ENCODE measurements around the gene MYO5C.

Gene MYO5C, protein sequence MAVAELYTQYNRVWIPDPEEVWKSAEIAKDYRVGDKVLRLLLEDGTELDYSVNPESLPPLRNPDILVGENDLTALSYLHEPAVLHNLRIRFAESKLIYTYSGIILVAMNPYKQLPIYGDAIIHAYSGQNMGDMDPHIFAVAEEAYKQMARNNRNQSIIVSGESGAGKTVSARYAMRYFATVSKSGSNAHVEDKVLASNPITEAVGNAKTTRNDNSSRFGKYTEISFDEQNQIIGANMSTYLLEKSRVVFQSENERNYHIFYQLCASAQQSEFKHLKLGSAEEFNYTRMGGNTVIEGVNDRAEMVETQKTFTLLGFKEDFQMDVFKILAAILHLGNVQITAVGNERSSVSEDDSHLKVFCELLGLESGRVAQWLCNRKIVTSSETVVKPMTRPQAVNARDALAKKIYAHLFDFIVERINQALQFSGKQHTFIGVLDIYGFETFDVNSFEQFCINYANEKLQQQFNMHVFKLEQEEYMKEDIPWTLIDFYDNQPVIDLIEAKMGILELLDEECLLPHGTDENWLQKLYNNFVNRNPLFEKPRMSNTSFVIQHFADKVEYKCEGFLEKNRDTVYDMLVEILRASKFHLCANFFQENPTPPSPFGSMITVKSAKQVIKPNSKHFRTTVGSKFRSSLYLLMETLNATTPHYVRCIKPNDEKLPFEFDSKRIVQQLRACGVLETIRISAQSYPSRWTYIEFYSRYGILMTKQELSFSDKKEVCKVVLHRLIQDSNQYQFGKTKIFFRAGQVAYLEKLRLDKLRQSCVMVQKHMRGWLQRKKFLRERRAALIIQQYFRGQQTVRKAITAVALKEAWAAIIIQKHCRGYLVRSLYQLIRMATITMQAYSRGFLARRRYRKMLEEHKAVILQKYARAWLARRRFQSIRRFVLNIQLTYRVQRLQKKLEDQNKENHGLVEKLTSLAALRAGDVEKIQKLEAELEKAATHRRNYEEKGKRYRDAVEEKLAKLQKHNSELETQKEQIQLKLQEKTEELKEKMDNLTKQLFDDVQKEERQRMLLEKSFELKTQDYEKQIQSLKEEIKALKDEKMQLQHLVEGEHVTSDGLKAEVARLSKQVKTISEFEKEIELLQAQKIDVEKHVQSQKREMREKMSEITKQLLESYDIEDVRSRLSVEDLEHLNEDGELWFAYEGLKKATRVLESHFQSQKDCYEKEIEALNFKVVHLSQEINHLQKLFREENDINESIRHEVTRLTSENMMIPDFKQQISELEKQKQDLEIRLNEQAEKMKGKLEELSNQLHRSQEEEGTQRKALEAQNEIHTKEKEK (N-terminal part only)

DNA sequence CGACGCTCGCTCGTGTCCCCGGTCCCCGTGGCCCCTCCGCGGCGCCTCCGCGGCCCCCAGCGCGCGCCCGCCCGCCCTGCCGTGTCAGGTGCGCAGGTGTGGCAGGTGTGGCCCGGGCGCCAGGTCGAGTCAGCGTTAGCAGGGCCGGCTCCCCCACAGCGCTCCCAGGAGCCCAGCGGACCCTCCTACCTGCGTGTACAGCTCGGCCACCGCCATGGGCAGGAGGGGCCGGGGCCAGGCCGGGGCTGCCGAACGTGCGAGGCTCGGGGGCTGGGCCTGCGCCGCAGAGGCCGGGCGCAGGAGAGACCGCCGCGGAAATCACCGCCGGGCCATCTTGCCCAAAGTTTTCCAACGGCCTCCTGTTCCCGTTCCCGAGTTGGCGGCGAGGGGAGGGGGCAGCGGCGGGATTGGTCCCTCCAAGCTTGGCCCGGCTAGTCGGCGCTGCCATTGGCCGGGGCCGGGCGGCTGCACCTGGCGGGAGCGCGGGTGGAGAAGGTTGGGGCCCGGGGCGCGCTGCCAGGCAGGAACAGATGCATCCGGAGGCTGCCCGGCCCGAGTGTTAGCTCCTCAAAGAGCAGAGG lies at the start of gene MYO5C:
MYO5C (minus strand) TSS at position 384 of the 581 bp plus-strand sequence; CDS start at position 216, 168 bp downstream.
- DNase-seq = no peak

DNA sequence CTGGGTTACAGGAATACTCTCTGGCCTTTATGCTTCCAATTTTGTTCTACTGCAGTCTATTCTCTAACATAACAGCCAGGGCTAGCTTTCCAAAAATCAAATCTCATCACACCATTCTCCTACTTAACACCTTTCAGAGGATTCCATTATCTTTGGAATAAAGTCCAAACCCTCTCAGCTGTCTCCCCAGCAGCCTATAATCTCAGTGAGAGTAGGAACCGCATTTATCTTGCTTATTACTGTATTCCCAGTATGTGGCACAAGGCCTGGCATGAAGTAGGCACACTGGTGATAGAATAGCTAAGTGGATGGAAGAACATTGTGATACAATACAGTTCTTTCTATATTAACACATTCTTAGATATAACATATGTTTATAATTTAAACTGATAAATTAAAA lies 49.0 kb upstream of the MYO5C start:
- DNase-seq = no peak

DNA sequence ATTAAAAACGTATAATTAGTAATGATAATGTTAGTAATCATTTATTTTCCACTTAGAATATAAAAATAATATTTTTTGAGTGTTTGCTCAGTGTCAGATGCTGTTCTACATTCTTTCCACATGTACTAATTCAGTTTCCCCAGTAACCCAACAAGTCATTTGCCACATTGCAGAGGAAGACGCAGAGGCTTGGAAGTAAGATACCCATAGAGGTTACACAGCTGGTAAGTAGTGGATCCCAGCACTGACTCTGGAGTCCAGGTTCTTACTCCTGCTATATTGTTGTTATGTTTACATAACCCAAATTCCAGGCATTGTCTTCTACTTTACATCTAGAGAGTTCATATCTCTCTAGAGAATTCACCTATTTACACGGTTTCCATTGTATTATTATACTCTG lies 48.2 kb upstream of the MYO5C start:
- DNase-seq = no peak

DNA sequence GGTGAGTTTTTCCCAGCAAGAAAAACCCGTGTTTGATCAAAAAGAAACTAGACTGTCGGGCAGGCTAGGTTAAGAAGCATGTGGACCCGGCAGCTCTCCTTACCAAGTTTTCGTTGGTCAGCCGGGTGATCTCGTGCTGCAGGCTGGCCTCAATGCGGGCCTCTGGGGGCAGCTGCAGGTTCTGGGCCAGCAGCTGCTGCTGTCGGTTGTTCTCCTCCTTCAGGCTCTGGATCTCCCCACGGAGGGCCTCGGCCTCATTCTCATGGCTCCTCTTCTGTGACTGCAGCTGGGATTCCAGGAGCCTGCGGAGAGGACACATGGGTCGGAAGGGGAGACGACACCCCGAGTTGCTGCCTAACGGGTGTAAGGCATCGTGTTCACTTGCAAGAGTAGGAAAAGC lies 44.5 kb upstream of the MYO5C start:
- DNase-seq = no peak

DNA sequence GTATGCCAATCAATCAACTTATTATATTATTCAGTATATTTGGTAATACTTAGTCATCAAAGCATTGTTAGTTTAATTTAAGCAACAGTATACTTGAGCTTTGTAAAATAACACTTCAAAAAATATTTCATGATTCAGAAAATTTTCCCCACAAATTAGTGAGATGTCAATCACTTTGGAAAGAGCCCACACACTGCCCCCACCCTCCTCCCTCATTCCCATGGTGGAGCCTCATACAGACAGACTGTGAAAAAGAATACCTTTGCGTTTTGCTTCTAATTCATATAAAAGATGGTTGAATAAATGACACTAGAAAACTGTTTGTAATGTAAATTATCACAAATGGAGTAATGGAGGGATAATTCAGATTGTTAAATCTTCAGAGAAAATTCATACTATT lies 43.3 kb upstream of the MYO5C start:
- no peak for DNase-seq

DNA sequence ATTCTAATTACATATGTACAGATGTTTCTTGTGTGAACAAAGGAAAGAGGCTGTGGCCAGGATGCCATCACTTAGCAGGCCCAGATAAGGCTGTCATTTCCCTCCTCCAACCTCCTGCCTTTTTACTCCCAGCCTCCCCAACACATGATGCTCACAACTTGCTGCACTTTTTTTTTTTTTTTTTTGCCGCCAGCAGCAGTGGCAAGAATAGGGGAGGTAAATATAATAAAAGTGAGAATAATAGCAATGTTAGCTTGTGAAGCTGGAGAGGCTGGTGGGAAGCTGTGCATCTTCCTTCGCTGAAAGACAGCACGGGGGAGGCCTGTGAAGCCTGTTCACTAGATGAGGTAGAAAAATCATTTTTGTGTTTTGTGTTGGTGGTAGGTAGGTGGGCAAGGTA lies 42.5 kb upstream of the MYO5C start:
- no peak for DNase-seq

DNA sequence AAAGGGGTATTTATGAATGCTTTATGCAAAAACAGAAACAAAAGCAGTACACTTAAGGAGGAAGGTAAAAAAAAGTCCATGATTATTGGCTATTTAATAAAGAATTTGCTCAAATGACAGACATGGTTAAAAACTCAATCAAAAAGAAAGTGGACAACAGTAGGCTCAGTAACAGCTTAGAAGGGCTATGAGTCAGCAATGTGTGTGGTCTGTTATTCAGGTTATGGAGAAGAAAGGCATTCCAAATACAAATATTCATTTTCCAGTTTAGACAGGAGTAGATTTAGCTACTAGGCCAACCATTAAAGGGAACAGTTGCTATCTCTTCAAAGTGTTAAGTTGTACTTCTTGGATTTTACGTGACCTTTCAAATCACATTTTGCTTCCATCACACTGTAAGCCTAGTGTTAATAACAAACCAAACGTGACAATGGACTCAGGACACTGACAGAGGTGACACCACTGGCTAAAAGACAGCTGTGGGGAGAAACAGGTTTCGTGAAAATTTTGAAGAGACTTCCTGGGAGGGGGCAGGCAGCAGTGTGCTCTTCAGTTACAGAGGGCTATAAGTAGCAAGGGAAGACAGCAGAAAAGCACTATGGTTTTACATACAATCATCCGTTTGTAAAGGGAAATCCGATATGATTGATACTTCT lies 41.7 kb upstream of the MYO5C start:
- DNase-seq = no peak

DNA sequence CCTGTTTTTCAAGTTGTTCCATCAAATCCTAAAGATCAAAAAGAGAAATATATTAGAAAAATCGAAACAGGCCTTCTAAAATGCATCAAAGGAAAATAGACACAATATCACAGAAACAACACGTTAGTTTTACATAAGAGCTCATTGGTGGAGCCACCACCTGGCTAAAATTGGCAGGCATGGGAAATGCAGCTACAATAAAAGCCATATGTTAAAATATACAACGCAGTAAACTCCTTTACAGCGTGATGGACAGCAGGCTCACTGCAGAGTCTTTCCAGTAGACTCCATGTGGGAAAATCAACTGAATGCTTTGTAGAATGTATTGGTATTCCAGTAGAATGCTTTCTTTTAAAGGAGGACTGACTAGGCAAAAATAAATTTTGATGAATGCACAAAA lies 40.9 kb upstream of the MYO5C start:
- DNase-seq = no peak

DNA sequence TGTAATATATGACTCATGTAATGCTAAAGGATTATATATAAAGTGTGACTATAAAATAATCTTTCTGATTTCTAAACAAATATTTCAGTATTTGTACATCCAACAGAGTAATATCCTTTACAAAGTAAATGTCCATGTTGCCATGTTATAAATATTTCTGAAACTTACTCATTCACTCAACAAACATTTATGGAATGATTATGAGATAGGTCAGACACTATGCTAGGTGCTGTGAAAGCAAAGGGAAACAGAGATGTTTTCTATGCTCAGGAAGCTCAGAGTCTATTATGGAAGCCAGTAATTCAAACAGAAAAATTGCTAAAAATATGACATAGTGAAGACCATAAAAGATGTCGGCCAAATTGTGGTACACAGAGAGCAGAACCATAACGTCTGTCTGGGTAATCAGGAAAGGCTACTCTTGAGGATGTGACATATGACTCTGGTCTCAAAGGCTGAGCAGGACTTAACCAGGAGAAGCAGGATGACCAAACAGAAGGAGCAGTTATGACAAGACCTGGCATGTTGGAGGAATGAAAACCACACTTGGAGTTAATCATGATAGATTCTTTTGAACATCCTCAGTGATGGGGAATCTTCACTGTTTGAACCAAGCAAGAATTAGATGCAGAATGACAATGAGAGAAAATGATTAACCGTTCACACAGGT lies 39.0 kb upstream of the MYO5C start:
- DNase-seq = no peak

DNA sequence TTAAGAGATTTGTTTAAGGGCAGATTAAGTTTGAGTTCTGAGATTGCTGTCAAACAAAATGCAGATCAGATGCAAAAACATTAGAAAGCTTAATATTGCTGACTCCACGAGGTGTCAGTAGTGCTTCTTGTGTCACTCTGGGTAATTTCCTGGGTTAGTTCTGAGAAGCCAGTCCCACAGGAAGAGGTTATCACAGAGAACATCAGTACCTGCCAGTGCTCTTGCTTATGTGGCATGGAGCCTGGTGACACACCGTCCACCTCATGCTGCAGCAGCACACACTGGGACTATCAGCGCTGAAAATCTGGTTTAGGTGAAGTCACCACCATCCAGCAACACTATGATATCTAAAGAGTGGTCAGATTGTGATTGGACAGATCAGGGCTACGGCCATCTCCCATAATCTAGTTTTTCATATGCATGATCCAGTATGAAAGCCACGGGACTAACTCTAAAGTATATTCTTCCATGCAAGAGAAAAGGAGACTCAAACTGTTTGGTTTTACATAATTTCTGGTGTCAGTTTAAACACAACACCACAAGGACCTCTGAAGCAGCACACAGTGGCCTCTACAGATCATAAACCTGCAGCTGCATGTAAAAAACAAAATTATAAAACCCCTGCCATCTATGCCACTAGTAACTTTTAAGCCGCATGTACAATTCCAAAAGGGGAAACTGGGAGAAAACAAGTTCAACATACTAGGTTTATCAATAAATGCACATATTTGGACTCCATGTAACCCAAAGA lies 36.1 kb upstream of the MYO5C start:
- DNase-seq = peak; percentile 70

DNA sequence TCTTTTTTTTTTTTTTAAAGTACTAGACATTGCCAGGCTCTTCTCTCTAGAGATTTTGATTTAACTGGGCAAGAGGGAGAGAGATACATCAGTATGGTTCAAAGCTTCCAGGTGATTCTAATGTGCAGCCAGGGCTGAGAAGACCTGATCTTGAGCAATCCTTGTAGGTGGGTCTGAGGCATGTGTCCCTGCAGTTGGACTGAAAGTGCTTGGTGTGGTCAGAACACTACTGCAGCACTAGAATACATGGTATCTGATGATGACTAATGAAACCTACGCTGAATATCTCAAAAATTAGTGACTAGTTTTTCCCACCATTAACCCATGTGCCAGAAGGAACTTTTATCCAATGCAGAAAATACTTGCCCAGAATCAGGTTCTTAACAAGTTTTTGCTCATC lies 34.4 kb upstream of the MYO5C start:
- DNase-seq = no peak

DNA sequence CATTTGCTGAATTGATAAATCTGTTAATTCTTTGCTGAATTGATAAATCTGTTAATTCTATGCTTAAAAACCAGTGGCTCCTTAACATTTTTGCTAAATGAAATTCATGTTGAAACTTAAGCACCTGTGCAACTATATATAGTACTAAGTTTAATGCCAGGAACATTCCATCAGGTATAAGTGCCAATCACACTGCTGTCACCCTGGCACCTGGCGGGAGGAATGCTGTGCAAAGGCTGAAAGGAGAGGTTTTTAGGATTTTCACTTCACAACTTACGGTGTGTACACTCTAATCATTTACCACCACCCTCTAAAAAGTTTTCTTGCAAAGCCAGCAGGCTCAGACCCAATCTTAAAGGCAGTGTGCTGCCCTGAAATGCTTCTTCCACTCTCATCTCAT lies 33.5 kb upstream of the MYO5C start:
- no peak for DNase-seq

DNA sequence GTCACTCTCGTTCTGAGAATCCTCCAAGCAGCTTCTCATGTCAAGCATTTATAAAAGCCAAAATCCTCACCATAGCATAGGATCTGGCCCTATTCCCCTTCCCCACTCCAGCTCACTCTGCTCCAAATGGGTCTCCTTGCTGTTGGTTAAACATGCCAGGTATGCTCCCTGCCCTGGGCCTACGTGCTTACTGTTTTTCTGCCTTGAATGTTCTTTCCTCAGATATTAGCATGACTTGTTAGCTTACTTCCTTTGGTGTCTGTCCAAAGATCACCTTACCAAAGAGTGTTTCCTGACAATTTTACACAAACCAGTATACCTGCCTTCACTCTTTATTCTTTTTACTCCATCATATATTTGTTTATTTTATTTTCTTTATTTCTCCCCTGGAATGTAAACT lies 33.1 kb upstream of the MYO5C start:
- DNase-seq = no peak

DNA sequence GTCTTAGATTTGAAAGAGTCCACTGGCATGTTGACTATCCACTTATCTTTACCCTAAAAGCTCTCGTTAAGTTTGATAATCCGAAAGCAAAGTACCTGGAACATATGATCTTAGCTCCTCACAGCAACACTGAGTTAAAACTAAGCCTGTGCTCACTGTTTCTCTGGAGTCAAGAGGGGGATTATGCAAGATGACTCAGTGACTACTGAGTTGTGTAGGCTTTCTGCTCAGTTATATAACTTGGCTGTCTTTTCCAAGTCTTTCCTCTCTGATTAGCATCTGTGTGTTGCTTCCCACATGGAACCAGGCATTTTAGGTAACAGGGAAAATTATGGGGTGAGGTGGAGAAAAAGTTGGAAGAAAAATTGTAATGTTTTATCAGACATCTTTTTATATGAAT lies 31.2 kb upstream of the MYO5C start:
- DNase-seq = no peak

DNA sequence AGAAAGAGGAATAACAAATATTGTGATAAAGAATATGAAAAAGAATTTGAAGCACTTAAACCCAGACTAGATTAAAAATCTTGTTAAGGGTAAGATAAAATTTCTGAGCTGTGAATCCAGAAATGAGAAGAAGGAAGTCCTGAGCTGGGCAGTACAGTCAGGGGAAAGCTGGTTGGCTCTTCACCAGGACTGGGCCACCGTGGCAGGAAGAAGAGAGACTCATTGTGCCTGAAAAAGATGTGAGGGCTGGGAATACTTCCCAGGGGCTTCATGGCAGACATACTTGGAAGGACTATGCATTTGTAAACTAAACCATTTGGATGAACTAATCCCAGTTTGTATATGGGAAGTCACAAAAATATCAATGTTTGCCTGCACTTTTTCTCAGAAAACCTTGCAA lies 28.5 kb upstream of the MYO5C start:
- DNase-seq = no peak

DNA sequence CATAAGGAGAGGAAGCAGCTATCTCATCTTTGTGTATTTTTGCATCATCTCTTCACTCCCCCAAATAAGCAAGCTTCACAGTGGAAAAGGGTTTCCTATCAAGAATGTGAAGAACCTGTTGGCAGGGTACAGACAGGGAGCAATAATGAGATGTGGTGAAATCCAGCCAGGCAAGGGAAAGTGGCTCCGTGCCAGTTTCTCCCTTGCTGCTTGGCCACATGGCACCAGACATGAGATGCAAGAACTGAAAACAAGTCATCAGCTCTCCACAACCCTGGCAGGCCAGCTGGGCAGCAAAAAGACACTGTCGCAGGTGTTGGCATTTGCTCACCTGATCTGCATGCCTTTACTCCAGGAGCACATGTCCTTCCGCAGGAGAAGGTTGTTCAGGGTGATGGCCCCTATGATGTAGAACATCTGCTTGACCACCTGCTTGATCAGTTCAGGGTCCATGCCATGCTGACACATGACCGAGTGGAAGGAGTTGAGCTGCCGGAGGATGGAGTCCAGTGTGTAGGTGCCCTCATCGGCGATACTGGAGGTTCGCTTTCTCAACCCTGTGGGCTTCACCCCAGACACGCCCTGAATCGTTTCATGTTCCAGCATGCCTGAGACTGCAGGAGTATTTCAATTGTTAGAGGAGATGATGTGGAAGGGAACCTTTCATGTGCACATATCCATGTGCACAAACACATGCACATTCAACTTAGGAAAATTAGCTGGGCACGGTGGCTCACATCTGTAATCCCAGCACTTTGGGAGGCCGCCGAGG lies 23.3 kb upstream of the MYO5C start:
- no peak for DNase-seq

DNA sequence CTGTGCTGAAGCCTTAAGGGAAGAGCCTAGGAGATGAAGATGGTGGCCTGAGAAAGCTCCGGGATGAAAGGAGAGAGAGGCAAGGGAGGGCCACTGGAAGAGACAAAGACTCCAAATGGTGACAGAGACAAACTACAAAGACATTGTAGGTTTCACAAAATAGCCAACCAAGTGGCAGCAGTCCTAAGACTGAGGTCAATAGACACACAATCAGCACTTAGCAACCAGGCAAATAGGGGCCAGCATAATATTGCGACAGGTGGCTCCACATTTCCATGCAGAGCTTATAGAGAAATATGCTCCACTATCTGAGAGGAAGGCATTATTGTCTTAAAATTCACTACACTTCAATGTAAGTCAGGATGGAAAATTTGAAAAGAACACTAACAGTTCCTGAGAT lies 22.1 kb upstream of the MYO5C start:
- no peak for DNase-seq

DNA sequence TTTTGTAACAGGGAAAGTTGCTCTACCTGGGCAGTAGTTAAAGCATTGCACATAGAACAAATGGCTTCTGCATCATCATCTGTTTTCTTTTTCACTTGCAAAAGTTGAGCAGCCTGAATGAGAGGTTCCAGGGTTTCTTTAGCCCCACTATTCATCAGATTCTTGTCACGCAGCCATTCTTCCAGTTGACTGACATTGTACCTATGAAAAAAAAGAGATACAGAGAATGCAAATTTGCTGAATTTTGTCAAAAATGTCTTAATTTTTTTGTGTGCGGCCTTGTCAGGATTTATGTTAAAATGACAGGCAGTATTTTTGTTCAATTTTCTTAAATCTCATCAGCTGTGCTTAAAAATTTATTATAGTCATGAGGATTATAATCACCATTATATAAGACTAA lies 21.4 kb upstream of the MYO5C start:
- DNase-seq = no peak

DNA sequence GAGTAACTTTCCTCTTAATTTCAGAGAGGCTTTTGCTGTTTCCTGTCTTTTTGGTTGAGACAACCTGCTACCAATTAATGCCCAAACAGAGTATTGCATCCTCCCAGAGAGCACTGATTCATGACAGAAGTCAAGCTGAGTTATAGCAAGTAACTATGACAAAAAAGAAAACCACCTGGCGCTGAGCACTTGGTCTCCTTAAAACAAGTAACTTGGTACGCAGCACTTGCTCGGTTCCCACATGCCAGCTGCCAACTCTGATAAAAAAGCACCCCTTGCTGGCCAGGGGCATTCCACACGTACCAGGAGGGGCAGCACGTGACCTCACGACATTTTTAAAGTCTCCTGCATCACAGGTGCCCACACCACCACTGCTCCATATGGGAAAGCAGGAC lies 13.5 kb upstream of the MYO5C start:
- DNase-seq = no peak

DNA sequence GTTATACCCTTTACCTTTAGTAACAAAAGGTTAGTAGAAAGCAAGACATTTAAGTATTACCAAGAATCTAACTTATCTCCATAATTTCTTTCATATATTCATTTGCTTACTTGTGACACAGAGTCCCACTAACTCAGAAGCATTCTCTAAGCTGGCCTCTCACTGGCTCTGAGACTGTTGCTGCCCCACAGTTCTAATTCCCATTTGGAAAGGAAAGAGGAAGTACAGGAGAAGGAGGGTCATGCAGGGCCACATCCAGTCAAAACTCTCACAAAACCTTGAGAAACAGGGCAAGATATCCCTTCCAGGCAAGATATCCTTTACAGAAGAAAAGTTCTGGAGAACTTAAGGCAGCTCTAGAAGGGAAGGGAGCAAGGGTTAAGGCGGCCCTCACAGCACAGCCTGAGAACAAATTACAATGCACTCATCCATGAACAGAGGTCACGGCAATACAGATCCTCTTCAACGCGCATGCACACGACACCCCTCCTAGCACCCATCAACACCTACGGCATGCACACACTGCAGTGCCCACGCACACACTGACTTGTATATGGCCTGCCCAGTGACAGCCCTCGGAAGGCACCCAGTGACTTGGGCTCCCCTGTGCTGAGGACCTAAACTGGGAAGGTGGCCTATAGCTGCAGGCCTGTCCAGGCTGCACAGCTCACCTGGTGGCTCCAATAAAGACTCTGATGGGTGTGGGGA lies 13.0 kb upstream of the MYO5C start:
- no peak for DNase-seq

Measured in activated CD8-positive, alpha-beta memory T cell treated with anti-CD3 and anti-CD28 coated beads for 24 hours (primary cell).